K562 (cell line): ENCODE measurements around the gene TDRD6. TPM values are rescaled to one million over a fixed set of nuclear protein-coding genes. Genes with fewer than 3 reads are reported as not detected.

Source experiments
- BHLHE40 ChIP-seq: IDR thresholded peaks from 2 replicates; pipeline ENCODE4 v1.6.1; 2011; ENCODE audit warnings: low read length, improper control_type of control experiment
- BMI1 ChIP-seq: fragments of 150-350 bp; IDR thresholded peaks from 2 replicates; pipeline ENCODE4 v1.6.1; 2014; ENCODE audit warnings: low read length
- CBX5 ChIP-seq: IDR thresholded peaks from 2 replicates; pipeline ENCODE4 v1.6.1; 2014; ENCODE audit warnings: low read depth, borderline replicate concordance
- DDX20 ChIP-seq: fragments of 450-650 bp; IDR thresholded peaks from 2 replicates; pipeline ENCODE4 v1.6.1; 2016; ENCODE audit warnings: missing genetic modification characterization, low read depth, mild to moderate bottlenecking, missing compliant biosample characterization, moderate library complexity
- E2F6 ChIP-seq, 2 experiments: IDR thresholded peaks; 2 replicates each; pipeline ENCODE4 v1.6.1; 2011; ENCODE audit warnings: borderline replicate concordance in 1 of 2, control low read depth in 1 of 2, low read depth in 1 of 2, low read length in 1 of 2, mild to moderate bottlenecking in 1 of 2, mixed read lengths in 1 of 2, moderate library complexity in 1 of 2; ENCODE audit not compliant: insufficient read depth in 1 of 2, insufficient read length in 1 of 2, poor library complexity in 1 of 2, severe bottlenecking in 1 of 2; ENCODE audit errors: extremely low read depth in 1 of 2
- HINFP ChIP-seq: fragments of 450-650 bp; conservative IDR thresholded peaks from 2 replicates; pipeline ENCODE4 v1.6.1; 2016; ENCODE audit warnings: missing genetic modification characterization, low read depth, mild to moderate bottlenecking, control low read depth, missing compliant biosample characterization
- KAT7 ChIP-seq: sonication (generic); formaldehyde crosslinking; IDR thresholded peaks from 2 replicates; pipeline ENCODE4 v1.8.0; 2022; ENCODE audit warnings: missing genetic modification reagents, mild to moderate bottlenecking, borderline replicate concordance
- KDM2B ChIP-seq: fragments of 250-450 bp; sonication (Bioruptor Pico); IDR thresholded peaks from 2 replicates; pipeline ENCODE4 v1.8.0; 2021; ENCODE audit warnings: mild to moderate bottlenecking, moderate library complexity
- KLF16 ChIP-seq: IDR thresholded peaks from 2 replicates; pipeline ENCODE4 v1.6.1; 2016; ENCODE audit warnings: antibody characterized with exemption
- PBX2 ChIP-seq, 2 experiments: IDR thresholded peaks in 1 of 2; conservative IDR thresholded peaks in 1 of 2; 2 replicates each; pipeline ENCODE4 v1.6.1; 2016; ENCODE audit warnings: low read depth in 2 of 2, mild to moderate bottlenecking in 1 of 2, missing compliant biosample characterization in 1 of 2, missing genetic modification characterization in 1 of 2, moderate library complexity in 1 of 2
- PRMT5 ChIP-seq: sonication (generic); formaldehyde crosslinking; IDR thresholded peaks from 2 replicates; pipeline ENCODE4 v1.5.0; 2020; ENCODE audit warnings: missing genetic modification reagents
- RBM17 ChIP-seq: fragments of 200-400 bp; formaldehyde crosslinking; IDR thresholded peaks from 2 replicates; pipeline ENCODE4 v1.6.1; 2017; ENCODE audit warnings: low read depth, mild to moderate bottlenecking, low read length, borderline replicate concordance
- SFPQ ChIP-seq: fragments of 200-400 bp; formaldehyde crosslinking; IDR thresholded peaks from 2 replicates; pipeline ENCODE4 v1.6.1; 2017; ENCODE audit warnings: mild to moderate bottlenecking, low read depth, low read length, moderate library complexity
- TFAP4 ChIP-seq: sonication (generic); formaldehyde crosslinking; IDR thresholded peaks from 2 replicates; pipeline ENCODE4 v1.8.0; 2022; ENCODE audit warnings: missing genetic modification reagents, mild to moderate bottlenecking, moderate library complexity, borderline replicate concordance
- ZNF143 ChIP-seq: sonication (generic); formaldehyde crosslinking; IDR thresholded peaks from 2 replicates; pipeline ENCODE4 v1.9.0; 2022; ENCODE audit warnings: mild to moderate bottlenecking, missing genetic modification reagents
- ZNF830 ChIP-seq: fragments of 250-450 bp; sonication (Bioruptor Pico); IDR thresholded peaks from 2 replicates; pipeline ENCODE4 v1.5.0; 2021; ENCODE audit warnings: mild to moderate bottlenecking
- polyA plus RNA-seq, 8 experiments: library from polyadenylated mRNA; depleted of rRNA in 4 of 8; stranded (reverse) in 5 of 8; unstranded in 3 of 8; fragments of >200 nt; fragmentation: Nextera tagmentation in 2 of 8; fragmentation: Illumina TruSeq in 1 of 8; extraction: Ambion mirVana in 2 of 8; extraction: Trizol in 1 of 8; gene quantifications; 2 replicates each; pipeline versions ENCODE4 v1.2.1 to v1.2.3, GENCODE V29; 2011 to 2014; ENCODE audit warnings: inconsistent platforms in 1 of 8, missing spikeins in 1 of 8
- total RNA-seq, 7 experiments: library from RNA; depleted of rRNA in 6 of 7; stranded (reverse); fragments of >200 nt in 6 of 7; fragmentation: Illumina TruSeq in 2 of 7; extraction: Trizol in 2 of 7; gene quantifications; 2 replicates each; pipeline versions ENCODE4 v1.2.1 to v1.2.3, GENCODE V29; 2011 to 2021; ENCODE audit warnings: low replicate concordance in 1 of 7

The TDRD6 gene
- total and polyA plus RNA-seq, 9 of the 15 experiments (the other 6 are each of a cell fraction or from before 2014, with no cell fraction given) = under 0.01 to 0.53 (median 0.14) TPM; not detected in 1

GRCh38 chr6:46652603-46653438, 34.9 kb upstream of the TDRD6 start, which contains the start of the genes CYP39A1 and SLC25A27 (continued):
- no peak for TF ChIP-seq SFPQ
- TF ChIP-seq TFAP4 = peak; percentile 61; the same call in 1 of the 2 replicates
- TF ChIP-seq CBX5 = no peak
- no peak for TF ChIP-seq KAT7 (CRISPR knock-in tag)
- peak; percentile 53; the same call in 1 of the 2 replicates for TF ChIP-seq BMI1
- TF ChIP-seq DDX20 (tag) = no peak
- no peak for TF ChIP-seq HINFP
- no peak for TF ChIP-seq BHLHE40
- peak in 1 of 2 experiments; percentile 51 for TF ChIP-seq E2F6 (IDR thresholded peaks at IDR 0.05; ENCODE audit: borderline replicate concordance in 1 of 2, extremely low read depth in 1 of 2, insufficient read depth in 1 of 2, insufficient read length in 1 of 2, low read depth in 1 of 2, low read length in 1 of 2, poor library complexity in 1 of 2, severe bottlenecking in 1 of 2)
- no peak for TF ChIP-seq ZNF830 (CRISPR knock-in tag)
- peak; percentile 44; the same call in 1 of the 2 replicates for TF ChIP-seq KDM2B (CRISPR knock-in tag)
- no peak for TF ChIP-seq RBM17
- no peak for TF ChIP-seq PRMT5 (CRISPR knock-in tag)
- TF ChIP-seq PBX2 (CRISPR knock-in tag; IDR thresholded peaks at IDR 0.05; ENCODE audit: low read depth) = no peak
- TF ChIP-seq PBX2 (tag; conservative IDR thresholded peaks at IDR 0.05; ENCODE audit: low read depth) = peak; percentile 78
- peak; percentile 57; the same call in 1 of the 2 replicates for TF ChIP-seq ZNF143 (CRISPR knock-in tag)
- 0 out of 2 replicates have a peak, but pooled peaks have one; percentile 31 for TF ChIP-seq KLF16
